WERI-Rb-1 (cell line): ENCODE data around the gene ZSCAN1.

Source experiments
- DNase-seq: peaks from one replicate; pipeline ENCODE4 v3.0.0-alpha.2; 2020
- H3K27ac ChIP-seq: fragments of 250-450 bp; sonication (Bioruptor Pico); 2 replicates; pipeline ENCODE4 v1.5.1; 2020; ENCODE audit warnings: mild to moderate bottlenecking, moderate library complexity
- H3K27me3 ChIP-seq: fragments of 250-450 bp; sonication (Bioruptor Pico); 2 replicates; pipeline ENCODE4 v1.5.1; 2021; ENCODE audit warnings: mild to moderate bottlenecking, low read depth, moderate library complexity; ENCODE audit not compliant: insufficient read depth, severe bottlenecking
- H3K36me3 ChIP-seq: fragments of 250-450 bp; sonication (Bioruptor Pico); 2 replicates; pipeline ENCODE4 v1.5.1; 2020; ENCODE audit warnings: mild to moderate bottlenecking, moderate library complexity
- H3K4me3 ChIP-seq: 2 replicates; pipeline ENCODE4 v1.5.1; 2011; ENCODE audit warnings: low read depth, mild to moderate bottlenecking, control low read depth, low read length
- H3K9me3 ChIP-seq: fragments of 250-450 bp; sonication (Bioruptor Pico); 2 replicates; pipeline ENCODE4 v1.5.1; 2021; ENCODE audit warnings: mild to moderate bottlenecking, moderate library complexity; ENCODE audit not compliant: severe bottlenecking
- TF ChIP-seq, protein P1 (sequence below): IDR thresholded peaks from 2 replicates; pipeline ENCODE4 v1.5.1; 2011; ENCODE audit warnings: low read depth, mild to moderate bottlenecking, control low read depth, inconsistent platforms, low read length

Gene ZSCAN1

GRCh38 chr19:58059003-58059670, 25.3 kb downstream of the ZSCAN1 start, which contains the start of gene ZNF135:
ZNF135 (plus strand) TSS chr19:58059282; CDS start chr19:58060003, 721 bp downstream.
- Histone ChIP-seq H3K27me3 (no peaks in the 10 kb centered on the region), H3K9me3 (peaks cover 5% of the 10 kb centered on the region), H3K4me3 (peak within 1 kb of the TSS; percentile 44), H3K27ac (peak within 1 kb of the TSS; percentile 98), H3K36me3 (peaks cover 18% of the 10 kb centered on the region)
- peak; percentile 94 for DNase-seq
- TF ChIP-seq, protein P1, sequence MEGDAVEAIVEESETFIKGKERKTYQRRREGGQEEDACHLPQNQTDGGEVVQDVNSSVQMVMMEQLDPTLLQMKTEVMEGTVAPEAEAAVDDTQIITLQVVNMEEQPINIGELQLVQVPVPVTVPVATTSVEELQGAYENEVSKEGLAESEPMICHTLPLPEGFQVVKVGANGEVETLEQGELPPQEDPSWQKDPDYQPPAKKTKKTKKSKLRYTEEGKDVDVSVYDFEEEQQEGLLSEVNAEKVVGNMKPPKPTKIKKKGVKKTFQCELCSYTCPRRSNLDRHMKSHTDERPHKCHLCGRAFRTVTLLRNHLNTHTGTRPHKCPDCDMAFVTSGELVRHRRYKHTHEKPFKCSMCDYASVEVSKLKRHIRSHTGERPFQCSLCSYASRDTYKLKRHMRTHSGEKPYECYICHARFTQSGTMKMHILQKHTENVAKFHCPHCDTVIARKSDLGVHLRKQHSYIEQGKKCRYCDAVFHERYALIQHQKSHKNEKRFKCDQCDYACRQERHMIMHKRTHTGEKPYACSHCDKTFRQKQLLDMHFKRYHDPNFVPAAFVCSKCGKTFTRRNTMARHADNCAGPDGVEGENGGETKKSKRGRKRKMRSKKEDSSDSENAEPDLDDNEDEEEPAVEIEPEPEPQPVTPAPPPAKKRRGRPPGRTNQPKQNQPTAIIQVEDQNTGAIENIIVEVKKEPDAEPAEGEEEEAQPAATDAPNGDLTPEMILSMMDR: no peak

- peaks cover 22% of the 10 kb centered on the region for H3K36me3 ChIP-seq
- TF ChIP-seq, protein P1: no peak
- peak overlapping the region; percentile 44 for H3K4me3 ChIP-seq
- peaks cover 8% of the 10 kb centered on the region for H3K9me3 ChIP-seq
- no peaks in the 10 kb centered on the region for H3K27me3 ChIP-seq
- H3K27ac ChIP-seq: peak overlapping the region; percentile 98
- DNase-seq: no peak
Measured at GRCh38 chr19:58059671-58060078, 25.9 kb downstream of the ZSCAN1 start.

DNA sequence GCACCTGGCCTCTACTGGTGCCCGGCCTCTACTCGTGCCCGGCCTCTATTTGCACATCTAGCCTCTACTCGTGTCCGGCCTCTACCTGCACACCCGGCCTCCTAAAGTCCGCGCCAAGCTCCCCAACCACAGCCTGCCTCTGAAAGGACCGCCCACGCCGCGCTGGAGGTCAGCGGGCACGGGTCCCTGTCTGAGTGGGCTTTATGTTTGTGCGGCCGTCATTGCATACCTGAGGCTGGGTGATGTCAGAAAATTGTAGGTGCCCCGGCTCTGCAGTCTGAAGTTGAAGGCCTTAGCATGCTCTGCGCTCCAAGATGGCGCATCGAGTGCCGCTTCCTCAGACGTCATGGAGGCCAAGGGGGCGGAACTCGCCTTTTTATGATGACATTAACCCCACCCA, 26.4 kb downstream of the ZSCAN1 start:
- TF ChIP-seq, protein P1: no peak
- no peaks in the 10 kb centered on the region for H3K27me3 ChIP-seq
- DNase-seq: no peak
- peaks cover 10% of the 10 kb centered on the region for H3K9me3 ChIP-seq
- H3K36me3 ChIP-seq: peaks cover 26% of the 10 kb centered on the region
- H3K4me3 ChIP-seq: no peak overlapping the region
- H3K27ac ChIP-seq: no peak overlapping the region

DNA sequence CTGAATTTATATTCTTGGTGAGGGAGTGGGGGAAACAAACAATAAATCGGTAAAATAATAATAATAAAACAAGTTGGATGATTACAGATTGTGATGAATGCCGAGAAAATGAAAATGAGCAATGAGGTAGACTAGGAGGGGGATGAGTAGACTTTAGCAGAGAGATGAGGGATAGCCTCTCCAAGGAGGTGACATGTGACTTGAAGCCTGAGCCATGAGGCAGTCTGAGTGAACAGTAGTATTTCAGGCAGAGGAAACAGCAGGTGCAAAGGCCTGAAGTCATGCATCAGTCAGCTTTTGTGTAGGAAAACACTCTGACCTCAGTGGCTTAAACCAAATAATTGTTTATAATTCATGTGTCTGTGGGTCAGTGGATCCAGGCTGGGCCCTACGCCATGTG, 29.9 kb downstream of the ZSCAN1 start:
- H3K36me3 ChIP-seq: peaks cover 50% of the 10 kb centered on the region
- H3K4me3 ChIP-seq: no peak overlapping the region
- H3K27ac ChIP-seq: no peak overlapping the region
- DNase-seq: no peak
- peaks cover 26% of the 10 kb centered on the region for H3K9me3 ChIP-seq
- no peaks in the 10 kb centered on the region for H3K27me3 ChIP-seq
- TF ChIP-seq, protein P1: no peak

DNA sequence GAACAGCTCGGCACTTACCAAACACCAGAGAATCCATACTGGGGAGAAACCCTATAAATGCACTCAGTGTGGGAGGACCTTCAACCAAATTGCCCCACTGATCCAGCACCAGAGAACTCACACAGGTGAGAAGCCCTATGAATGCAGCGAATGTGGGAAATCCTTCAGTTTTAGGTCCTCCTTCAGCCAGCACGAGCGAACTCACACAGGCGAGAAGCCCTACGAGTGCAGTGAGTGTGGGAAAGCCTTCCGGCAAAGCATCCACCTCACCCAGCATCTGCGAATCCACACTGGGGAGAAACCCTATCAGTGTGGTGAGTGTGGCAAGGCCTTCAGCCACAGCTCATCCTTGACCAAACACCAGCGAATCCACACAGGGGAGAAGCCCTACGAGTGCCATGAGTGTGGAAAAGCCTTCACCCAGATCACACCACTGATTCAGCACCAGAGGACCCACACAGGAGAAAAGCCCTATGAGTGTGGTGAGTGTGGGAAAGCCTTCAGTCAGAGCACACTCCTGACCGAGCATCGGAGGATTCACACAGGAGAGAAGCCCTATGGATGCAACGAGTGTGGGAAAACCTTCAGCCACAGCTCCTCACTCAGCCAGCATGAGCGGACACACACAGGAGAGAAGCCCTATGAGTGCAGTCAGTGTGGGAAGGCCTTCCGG, 33.6 kb downstream of the ZSCAN1 start:
- H3K9me3 ChIP-seq: peaks cover 23% of the 10 kb centered on the region
- H3K36me3 ChIP-seq: peaks cover 48% of the 10 kb centered on the region
- no peaks in the 10 kb centered on the region for H3K27me3 ChIP-seq
- H3K27ac ChIP-seq: no peak overlapping the region
- H3K4me3 ChIP-seq: no peak overlapping the region
- TF ChIP-seq, protein P1: no peak
- DNase-seq: no peak
